Keratinocyte (primary cell): ENCODE data around the gene SPOPL.

Source experiments
- CTCF ChIP-seq, 3 experiments: IDR thresholded peaks in 1 of 3; conservative IDR thresholded peaks in 1 of 3; optimal IDR thresholded peaks in 1 of 3; 2 replicates in 2 of 3; 3 replicates in 1 of 3; pipeline versions ENCODE3 to v1.5.1; 2011; ENCODE audit warnings: low read length in 3 of 3, mild to moderate bottlenecking in 3 of 3, moderate library complexity in 2 of 3, control low read depth in 1 of 3, inconsistent platforms in 1 of 3; ENCODE audit not compliant: insufficient read depth in 2 of 3; ENCODE audit errors: extremely low read depth in 1 of 3
- EZH2 ChIP-seq: IDR thresholded peaks from one replicate; pipeline ENCODE4 v1.6.1; 2012; ENCODE audit warnings: inconsistent platforms, mild to moderate bottlenecking, low read length, moderate library complexity

- no peak for TF ChIP-seq CTCF (optimal IDR thresholded peaks at IDR 0.05 in 1 of 3, IDR thresholded peaks at IDR 0.05 in 1 of 3, conservative IDR thresholded peaks at IDR 0.05 in 1 of 3; ENCODE audit: extremely low read depth in 1 of 3, insufficient read depth in 2 of 3, low read length in 3 of 3)
- TF ChIP-seq EZH2: no peak
Observed at GRCh38 chr2:138609446-138609845, 107.9 kb downstream of the SPOPL start.
